ENCODE measurements around the gene CNTLN.
"Not testable (repeated sequence)": the region's sequence is repeated elsewhere in the genome, so short reads cannot be mapped to it uniquely, and the experiment has no call there.

CNTLN gene

GRCh38 chr9:17520268-17521064 lies 385.6 kb downstream of the CNTLN start:
- no peak for DNase-seq

DNA sequence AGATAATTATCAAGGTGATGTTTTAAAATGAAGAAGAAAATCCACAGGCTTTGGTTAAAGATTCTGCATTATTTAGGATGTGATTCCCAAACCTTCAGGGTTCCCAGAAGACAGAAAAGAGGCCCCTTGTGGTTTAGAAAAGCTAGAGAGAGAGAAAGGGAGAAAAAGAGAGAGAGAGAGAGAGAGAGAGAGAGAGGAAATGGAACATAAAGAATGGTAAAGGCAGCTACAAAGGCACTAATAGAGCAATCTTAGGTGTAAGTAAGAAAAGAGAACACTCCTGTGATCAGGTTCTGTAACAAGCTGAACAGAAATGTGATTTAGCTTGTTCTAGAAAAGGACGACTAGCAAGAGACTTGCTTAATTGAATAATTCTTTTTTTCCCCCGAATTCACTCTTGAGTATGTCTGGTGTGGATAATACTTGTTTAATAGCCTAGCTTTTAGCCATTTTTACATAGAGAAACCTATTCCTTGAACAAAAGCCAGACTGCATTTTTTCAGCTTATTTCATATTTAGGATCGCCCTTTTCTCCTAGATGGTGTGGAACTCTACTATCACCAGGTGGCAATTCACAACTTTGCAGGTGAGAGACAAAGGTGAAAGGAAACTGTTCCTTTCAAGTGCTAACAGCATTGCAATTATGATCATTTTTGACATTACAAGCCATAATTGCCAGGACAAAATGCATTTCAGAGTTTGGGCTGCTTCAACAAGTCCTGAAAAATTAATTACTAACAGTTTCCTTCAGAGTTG lies 386.4 kb downstream of the CNTLN start:
- DNase-seq: no peak

DNA sequence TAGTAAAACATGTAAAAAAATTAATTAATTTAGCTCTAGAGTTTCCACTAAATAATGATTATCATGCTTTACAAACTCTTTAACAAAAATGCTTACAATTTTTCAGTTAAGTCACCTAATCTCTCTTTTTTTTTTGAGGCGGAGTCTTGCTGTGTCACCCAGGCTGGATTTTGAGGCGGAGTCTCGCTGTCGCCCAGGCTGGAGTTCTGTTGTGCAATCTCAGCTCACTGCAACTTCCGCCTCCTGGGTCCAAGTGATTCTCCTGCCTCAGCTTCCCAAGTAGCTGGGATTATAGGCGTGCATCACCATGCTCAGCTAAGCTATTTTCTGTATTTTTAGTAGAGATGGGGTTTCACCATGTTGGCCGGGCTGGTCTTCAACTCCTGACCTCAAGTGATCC lies 391.9 kb downstream of the CNTLN start:
- not testable (repeated sequence) for DNase-seq

- no peak for DNase-seq
Observed at GRCh38 chr9:17528859-17529258, 394.0 kb downstream of the CNTLN start.

DNA sequence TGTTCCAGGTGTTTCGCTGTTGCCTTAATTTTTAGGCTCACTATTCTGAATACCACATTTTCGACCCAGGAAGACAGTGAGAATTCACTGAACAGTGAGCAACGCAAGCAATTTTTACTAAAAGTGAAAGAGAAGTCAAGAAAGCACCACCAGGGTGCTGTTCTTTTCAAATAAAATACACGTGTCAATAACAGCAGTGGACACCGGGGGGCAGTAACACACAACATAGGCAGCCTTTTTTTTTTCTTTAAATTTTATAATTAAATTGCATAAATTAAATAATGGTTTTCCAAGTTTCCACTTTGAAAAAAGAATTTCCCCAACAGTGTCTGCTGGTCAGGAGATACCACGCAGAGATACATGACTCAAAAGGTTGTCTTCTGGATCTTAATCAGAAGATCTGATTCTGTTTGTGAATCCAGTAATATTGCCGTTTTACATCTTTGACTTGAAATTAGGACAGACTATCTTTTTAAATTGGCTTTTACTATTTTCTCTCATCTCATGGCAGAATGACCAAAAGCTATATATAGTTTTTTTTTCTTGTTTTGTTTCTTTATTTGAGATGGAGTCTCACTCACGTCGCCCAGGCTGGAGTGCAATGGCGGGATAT lies 396.9 kb downstream of the CNTLN start:
- no peak for DNase-seq

DNA sequence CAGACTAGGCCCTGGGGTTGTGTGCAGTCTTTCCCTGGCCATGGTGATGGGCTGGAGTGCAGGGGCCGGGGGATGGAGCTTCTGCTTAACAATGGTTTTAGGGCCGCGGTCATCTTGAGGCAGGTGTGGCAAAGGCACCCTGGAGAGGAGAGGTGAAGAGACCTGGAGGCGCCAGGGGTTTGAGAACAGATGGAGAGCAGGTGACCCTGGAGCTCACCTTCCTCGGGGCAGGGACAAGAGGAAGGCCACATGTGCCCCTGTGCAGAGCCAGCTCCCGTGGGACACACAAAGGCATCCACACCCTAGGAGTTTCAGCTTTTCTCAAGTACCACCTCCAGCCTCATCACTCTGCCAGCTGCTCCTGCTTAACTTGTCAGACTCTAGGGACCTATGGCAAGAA lies 397.6 kb downstream of the CNTLN start:
- DNase-seq: no peak

DNA sequence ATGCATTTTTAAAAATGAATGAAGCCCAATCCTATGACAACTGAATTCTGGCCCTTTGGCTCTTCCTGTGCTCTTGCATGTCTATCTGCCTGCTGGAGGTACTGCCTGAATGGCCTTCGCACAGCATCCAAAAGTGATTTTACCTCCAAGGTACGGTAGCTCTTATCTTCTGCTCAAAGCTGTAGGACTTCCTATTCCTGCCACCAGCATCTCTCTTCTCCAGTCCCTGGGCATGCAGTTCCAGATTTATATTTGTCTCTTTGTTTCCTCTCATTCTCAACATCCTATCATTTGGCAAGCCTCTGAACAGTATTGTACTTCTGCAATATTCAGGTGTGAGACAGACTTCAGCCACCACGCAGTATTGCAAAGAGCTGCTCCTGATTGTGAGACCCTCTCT lies 400.3 kb downstream of the CNTLN start:
- DNase-seq: no peak

- DNase-seq: no peak
Observed at GRCh38 chr9:17536027-17536426, 401.2 kb downstream of the CNTLN start.

DNA sequence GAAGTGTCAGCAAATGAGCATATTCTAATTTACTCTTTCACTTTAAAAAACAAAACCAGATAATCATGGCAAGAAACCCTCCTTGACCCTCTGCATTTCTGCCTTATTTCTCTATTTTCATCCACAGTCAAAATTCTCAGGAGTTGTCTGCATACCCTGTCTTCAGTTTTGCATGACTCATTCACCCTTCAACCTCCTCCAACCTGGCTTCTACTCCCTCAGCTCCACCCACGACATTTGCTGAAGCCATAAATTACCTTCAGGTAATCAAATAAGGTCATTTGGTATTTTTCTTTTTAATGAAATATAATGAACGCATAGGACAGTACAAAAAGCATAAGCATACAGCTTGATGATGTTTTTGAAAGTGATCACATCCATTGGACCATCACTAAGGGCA lies 416.2 kb downstream of the CNTLN start:
- no peak for DNase-seq

Data from CD4-positive, alpha-beta T cell treated with Interleukin-10 for 1 hour (primary cell).